Erythroblast (primary cell): ENCODE data around the gene KAT2B.
"Not testable (repeated sequence)": the region's sequence is repeated elsewhere in the genome, so short reads cannot be mapped to it uniquely, and the experiment has no call there.

ENCODE experiments used
- DNase-seq, 2 experiments: peaks; one replicate each; lab custom pipeline; 2025; lab: John Stamatoyannopoulos, UW
- GATA1 ChIP-seq: IDR thresholded peaks from 2 replicates; pipeline ENCODE4 v1.6.1; 2011; ENCODE audit warnings: low read depth, mild to moderate bottlenecking, control low read depth, low read length, moderate library complexity
- POLR2A ChIP-seq: IDR thresholded peaks from 2 replicates; pipeline ENCODE4 v1.6.1; 2011; ENCODE audit warnings: mild to moderate bottlenecking, low read length

The KAT2B gene

DNA sequence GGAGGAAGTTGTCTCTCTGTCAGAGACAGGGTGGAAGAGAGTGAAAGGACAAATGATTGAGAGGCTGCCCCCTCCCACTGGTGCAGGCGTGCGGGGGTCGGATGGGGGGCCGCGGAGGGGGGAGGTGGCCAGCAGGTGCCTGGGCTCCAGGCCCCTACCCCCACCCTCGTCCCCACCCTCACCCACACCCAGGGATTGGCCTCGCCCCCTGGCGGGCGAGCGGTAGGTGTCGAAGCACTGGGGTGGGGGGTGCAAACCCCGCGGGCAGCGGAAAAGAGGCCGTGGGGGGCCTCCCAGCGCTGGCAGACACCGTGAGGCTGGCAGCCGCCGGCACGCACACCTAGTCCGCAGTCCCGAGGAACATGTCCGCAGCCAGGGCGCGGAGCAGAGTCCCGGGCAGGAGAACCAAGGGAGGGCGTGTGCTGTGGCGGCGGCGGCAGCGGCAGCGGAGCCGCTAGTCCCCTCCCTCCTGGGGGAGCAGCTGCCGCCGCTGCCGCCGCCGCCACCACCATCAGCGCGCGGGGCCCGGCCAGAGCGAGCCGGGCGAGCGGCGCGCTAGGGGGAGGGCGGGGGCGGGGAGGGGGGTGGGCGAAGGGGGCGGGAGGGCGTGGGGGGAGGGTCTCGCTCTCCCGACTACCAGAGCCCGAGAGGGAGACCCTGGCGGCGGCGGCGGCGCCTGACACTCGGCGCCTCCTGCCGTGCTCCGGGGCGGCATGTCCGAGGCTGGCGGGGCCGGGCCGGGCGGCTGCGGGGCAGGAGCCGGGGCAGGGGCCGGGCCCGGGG is at the start of gene KAT2B:
TSS of gene KAT2B (plus strand) at position 682 of the 783 bp plus-strand sequence. CDS start at position 714, 32 bp downstream.
- no peak for TF ChIP-seq GATA1
- peak; percentile 53 for TF ChIP-seq POLR2A
- peak; percentile 89 to 93 for DNase-seq

DNA sequence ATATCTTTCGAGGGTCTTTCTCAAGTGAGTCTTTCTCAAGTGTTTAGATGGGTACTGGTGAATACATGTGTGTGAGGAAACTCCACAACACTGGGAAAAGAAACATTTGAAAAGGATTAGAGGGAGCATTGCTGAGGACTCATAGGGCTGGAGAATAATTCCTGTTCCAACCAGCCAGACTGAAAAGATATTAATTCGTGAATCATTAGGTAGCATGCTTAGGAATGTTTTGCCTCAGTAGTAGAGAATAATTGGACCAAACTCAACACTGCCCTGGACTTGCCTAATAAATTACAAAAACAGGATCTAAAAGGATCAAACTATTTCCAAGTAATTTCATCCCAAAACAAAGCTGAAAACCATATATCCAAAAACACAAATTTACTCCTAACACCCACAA is 45.5 kb upstream of the KAT2B start:
- no peak for DNase-seq
- TF ChIP-seq GATA1 (no peak), POLR2A (no peak)

DNA sequence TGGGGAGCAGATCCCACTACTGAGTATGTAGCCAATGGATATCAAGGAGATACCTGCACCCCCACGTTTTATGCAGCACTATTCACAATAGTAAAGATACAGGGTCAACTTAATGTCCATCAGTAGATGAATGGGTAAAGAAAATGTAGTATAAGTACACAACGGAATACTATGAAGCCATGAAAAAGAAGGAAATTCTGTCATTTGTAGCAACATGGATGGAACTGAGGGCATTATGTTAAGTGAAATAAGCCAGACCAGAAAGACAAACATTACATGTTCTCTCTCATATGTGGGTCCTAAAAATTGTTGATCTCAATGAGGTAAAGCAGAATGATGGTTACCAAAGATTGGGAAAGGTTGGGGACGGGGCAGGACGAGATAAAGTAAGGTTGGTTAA is 42.7 kb upstream of the KAT2B start:
- TF ChIP-seq POLR2A (no peak), GATA1 (no peak)

DNA sequence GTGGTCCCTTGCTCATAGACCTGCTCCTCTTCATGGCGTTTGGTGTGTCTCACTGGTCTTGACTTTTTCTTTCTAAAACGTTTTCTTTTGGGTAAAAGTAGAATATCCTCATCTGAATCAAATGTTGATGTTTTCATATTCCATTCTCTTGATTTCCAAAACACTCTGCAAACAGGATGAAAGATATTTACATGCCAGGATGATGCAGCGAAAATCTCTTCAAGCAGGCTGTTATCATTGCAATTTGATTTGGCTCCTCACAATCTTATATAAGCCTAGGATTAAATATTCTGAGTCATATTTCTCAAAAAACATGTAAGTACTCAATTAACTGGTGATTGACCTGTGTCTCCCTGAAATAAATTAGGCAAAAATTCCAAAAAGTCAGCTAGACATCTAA is 38.3 kb upstream of the KAT2B start:
- TF ChIP-seq GATA1 (no peak), POLR2A (no peak)
- DNase-seq, result peak in 1 of 2 experiments; percentile 22

More for the DNA sequence above, 42.7 kb upstream of the KAT2B start:
- no peak for DNase-seq

DNA sequence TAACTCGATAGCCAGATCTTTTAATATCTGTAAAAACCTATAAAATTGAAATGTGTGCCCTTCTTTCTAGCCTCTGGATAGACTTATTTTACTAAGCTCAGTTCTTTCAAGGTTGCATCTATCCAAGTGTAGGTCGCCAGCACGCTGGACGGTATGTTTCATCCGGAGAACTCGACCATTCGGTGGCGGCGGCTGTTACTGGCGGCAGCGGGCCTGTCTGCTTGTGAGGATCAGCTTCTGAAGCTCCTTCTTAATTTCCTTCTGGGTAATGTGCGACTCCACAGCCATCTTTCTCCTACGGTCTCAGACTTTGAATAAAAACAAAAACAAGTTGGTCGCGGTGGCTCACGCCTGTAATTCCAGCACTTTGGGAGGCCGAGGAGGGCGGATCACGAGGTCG is 32.3 kb upstream of the KAT2B start:
- DNase-seq, result no peak
- TF ChIP-seq POLR2A, result no peak
- no peak for TF ChIP-seq GATA1

DNA sequence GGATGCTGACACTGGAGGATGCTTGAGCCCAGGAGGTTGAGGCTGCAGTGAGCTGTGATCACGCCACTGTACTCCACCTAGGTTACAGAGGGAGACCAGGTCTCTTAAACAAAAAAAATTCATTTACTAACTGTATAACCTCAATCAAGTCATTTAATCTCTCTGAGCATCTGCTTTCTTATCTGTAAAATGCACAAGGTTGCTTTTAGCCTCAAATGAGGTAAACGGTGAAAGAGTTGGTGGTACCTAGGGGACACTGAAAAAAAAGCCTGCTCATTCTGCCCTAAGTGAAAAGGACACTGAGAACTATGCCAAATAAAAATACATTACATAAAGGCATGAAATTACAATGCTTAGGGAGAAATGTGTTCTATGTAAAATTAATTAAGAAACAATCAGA is 31.6 kb upstream of the KAT2B start:
- TF ChIP-seq GATA1 (no peak), POLR2A (no peak)
- peak; percentile 46 to 79 for DNase-seq

DNA sequence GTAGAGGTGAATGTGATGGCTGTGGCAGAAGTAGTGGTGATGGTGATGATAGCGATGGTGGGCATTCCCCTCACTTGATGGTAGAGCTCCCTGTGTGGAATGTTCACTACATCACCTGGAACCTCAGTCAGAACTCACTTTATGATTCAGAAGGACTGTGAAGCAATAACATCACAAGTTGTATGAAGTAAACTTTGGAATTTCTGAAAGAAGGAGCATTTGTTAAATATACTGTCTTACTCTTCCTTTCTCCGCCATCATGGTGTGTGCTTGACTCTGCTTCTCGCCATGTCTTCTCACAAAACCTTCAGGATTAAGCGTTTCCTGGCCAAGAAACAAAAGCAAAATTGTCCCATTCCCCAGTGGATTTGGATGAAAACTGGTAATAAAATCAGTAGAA is 28.1 kb upstream of the KAT2B start, which contains the start of gene PP2D1:
TSS of gene PP2D1 (minus strand) at position 101 of the 400 bp plus-strand sequence. CDS start 192 bp downstream, outside the sequence.
- no peak for TF ChIP-seq POLR2A
- TF ChIP-seq GATA1, result no peak
- DNase-seq, result no peak

DNA sequence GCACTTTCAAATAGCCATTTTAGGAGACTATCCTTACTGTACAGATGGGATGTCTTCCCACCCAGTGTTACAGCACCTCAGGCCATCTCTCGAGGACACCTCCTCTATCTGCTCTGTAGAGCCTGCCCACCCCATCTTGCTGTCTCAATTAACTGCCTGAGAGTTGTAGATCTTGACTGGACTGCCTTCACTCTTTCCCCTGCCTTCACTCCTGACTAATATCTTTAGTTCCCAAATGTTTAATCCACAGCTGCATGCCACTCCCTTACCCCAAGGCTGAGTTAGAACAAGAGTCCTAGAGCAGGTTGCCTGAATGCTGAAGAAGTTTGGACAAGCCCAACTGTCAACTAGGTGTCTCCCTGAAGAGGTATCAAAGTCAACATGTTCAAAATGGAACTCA is 26.9 kb upstream of the KAT2B start:
- peak; percentile 53 to 82 for DNase-seq
- no peak for TF ChIP-seq POLR2A
- no peak for TF ChIP-seq GATA1

DNA sequence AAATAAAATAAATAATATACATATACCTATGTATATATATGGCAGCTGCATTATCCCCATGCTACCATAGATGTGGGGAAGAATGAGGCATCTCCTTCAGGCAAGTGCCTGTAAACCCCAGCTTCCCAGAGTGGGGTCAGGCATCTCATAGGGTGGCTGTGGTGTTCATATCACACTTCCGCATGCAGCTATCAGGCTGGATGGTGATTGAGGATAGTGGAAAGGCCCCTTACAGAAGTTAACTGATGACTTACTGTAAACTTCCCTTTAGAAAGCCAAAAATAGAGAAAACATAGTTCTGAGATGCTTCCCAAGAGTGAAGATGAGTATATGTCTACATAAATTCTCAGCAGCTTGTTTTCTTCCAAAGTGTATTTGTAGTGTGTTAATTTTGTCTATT is 24.7 kb upstream of the KAT2B start:
- peak; percentile 82 to 94 for DNase-seq
- TF ChIP-seq POLR2A (no peak), GATA1 (no peak)

DNA sequence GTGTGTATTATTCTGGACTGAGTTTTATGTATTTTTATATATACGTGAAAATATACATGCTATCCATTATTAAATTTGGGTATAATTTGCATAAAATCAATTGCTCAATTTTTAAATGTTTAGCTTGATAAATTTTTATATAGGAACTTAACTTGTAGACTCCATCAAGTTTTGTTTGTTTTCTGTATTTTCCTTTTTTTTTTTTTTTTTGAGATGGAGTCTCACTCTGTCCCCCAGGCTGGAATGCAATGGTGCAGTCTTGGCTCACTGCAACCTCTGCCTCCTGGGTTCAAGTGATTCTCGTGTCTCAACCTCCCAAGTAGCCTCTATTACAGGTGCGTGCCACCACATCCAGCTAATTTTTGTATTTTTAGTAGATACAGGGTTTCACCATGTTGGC is 24.2 kb upstream of the KAT2B start:
- not testable (repeated sequence) for DNase-seq

DNA sequence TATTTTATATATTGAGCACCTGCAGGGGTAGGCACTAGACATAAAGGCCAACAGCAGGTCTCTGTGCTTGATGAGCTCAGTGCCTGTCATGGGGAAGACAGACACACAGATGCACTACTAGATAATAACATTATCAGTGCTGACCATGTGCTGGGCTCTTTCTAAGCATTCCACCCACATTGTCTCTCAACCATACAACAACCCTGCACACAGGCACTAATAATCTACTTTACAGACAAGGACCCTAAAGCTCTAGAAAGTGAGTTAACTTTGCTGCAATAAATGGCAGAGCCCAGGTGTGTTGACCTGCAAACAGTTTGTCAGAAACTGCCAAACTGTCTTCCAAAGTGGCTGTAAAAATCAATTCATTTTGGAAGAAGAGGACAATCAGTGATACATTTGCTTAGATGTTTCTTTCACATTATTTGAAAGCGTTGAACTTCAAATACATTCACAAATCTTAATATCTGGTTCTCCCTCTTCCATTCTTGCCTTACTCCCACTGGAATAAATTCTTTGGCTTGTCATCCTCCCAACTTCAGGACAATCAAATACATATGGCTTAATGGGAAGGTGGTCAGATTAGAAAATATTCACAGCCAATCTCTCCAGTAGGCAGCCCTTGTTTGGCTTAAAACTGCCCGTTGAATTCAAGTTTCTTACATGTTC is 17.2 kb upstream of the KAT2B start:
- DNase-seq, result peak; percentile 92 to 98
- TF ChIP-seq GATA1 (peak; percentile 88), POLR2A (peak; percentile 75)

DNA sequence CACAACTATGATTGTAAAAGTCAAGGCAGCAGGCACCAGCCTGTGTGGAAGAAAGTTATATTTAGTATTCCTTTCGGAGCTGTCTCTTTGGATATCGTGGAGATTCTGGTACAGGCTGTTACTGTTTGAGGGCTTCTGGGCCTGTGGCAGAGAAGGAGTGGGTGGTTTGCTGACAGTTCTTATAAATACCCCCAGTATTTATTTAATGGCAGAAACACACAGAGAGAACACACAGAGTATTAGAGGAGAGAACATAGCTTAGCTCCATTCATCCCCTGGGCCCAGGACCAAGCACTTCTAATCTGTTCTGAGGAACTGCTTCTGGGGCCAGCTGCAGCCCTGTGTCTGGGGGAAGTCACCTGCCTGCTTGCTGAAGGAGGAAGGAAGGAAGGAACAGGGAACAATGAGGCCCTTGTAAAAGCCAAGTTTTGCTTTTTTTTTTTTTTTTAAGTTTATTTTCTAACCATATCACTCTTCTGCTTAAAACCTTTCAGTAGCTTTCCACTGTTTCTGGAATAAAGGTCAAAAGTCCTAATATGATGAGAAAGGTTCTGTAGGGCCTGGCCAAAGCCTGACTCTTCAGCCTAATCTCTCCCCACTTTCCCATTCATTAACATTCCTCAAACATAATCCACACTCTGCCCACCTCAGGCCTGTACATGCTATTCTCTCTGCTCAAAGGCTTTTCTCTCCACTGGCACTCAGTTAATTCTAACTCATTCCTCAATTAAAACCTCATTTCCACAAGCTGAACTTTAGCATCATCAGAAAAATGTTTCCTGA is 16.4 kb upstream of the KAT2B start:
- TF ChIP-seq POLR2A (no peak), GATA1 (no peak)
- DNase-seq, result peak; percentile 69 to 70

DNA sequence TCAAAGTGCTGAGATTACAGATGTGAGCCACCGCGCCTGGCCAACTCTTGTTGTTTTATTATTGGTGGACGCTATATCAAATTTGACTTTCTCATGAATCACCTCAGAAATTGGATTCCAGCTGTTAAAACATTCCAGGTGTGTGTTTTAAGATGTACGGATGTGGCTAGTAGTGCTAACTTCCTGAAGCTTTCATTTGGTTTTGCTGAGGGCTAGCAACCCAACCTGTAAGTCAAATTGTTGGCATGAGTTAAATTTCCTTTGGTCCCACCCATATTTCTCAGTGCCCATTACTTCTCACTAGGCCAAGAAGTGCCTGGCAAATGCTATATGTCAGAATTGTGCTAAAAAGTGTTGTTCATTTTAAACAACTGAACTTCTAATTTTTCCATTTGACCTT is 13.1 kb upstream of the KAT2B start:
- no peak for DNase-seq

DNA sequence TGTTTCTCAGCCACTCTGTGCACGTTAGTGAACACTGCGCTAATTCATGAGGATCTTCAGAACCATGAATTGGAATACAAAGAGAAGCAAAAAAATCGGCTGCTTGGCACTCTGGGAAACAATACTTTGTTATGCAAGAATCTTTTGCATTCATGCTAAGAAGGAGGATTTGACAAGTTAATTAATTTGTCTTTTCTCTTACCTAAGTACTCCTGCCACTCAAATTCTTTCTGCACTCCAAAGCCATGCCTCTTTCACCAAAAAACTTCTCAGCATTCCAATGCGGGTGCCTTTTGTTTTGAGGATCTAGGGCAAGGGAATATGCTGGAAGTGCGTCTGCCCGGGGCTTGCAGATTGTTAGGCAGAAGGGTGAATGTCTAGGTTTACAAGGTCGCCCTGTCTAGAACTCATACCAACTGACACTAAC is 11.3 kb upstream of the KAT2B start:
- TF ChIP-seq POLR2A (no peak), GATA1 (no peak)

More for the DNA sequence above, 13.1 kb upstream of the KAT2B start:
- TF ChIP-seq GATA1, result no peak
- no peak for TF ChIP-seq POLR2A

DNA sequence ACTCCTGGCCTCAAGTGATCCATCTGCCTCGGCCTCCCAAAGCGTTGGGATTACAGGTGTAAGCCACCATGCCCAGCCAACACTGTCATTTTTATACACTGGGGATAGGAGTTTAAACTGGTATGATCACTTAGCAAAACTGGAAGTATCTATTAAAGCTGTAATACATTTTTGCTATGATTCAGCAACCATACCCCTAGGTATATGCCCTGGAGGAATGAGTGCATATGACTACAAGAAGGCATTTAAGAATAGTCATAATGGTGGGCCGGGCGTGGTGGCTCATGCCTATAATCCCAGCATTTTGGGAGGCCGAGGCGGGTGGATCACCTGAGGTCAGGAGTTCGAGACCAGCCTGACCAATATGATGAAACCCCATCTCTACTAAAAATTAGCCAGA is 8.3 kb upstream of the KAT2B start:
- DNase-seq, result not testable (repeated sequence)

More for the DNA sequence above, 11.3 kb upstream of the KAT2B start:
- DNase-seq, result no peak
